H9 (cell line): Measurements from ENCODE around the gene SF1. TPM values are rescaled to one million over a fixed set of nuclear protein-coding genes. Genes with fewer than 3 reads are reported as not detected.

ENCODE experiments used
- DNase-seq: peaks from one replicate; pipeline ENCODE4 v3.0.0-alpha.2; 2017
- H2AFZ ChIP-seq: one replicate; pipeline ENCODE4 v1.6.1; 2013; ENCODE audit warnings: mild to moderate bottlenecking, low read length, control low read depth, moderate library complexity
- H2AK5ac ChIP-seq: 2 replicates; pipeline ENCODE4 v1.6.1; 2013; ENCODE audit warnings: low read length, control low read depth, mixed read lengths; ENCODE audit not compliant: insufficient read length
- H2BK120ac ChIP-seq: one replicate; pipeline ENCODE4 v1.6.1; 2013; ENCODE audit warnings: low read depth, mild to moderate bottlenecking, low read length, control low read depth, inconsistent platforms; ENCODE audit not compliant: poor library complexity, severe bottlenecking
- H2BK12ac ChIP-seq: 2 replicates; pipeline ENCODE4 v1.6.1; 2013; ENCODE audit warnings: low read length, control low read depth, mixed read lengths, low read depth; ENCODE audit not compliant: insufficient read length
- H2BK15ac ChIP-seq: 2 replicates; pipeline ENCODE4 v1.6.1; 2013; ENCODE audit warnings: low read depth, low read length, control low read depth
- H2BK20ac ChIP-seq: one replicate; pipeline ENCODE4 v1.6.1; 2013; ENCODE audit warnings: low read depth, mild to moderate bottlenecking, low read length, control low read depth, inconsistent platforms; ENCODE audit not compliant: poor library complexity, severe bottlenecking
- H2BK5ac ChIP-seq: 2 replicates; pipeline ENCODE4 v1.6.1; 2013; ENCODE audit warnings: low read length, control low read depth, mixed read lengths; ENCODE audit not compliant: insufficient read length
- H3K14ac ChIP-seq: 2 replicates; pipeline ENCODE4 v1.6.1; 2013; ENCODE audit warnings: low read length, control low read depth; ENCODE audit not compliant: insufficient read depth
- H3K18ac ChIP-seq: 2 replicates; pipeline ENCODE4 v1.6.1; 2013; ENCODE audit warnings: low read depth, mild to moderate bottlenecking, mixed read lengths, low read length, control low read depth; ENCODE audit not compliant: insufficient read length
- H3K23ac ChIP-seq: 2 replicates; pipeline ENCODE4 v1.6.1; 2013; ENCODE audit warnings: low read length, control low read depth, mixed read lengths, low read depth; ENCODE audit not compliant: insufficient read length
- H3K23me2 ChIP-seq: 2 replicates; pipeline ENCODE4 v1.6.1; 2013; ENCODE audit warnings: low read depth, mild to moderate bottlenecking, mixed read lengths, low read length, control low read depth; ENCODE audit not compliant: insufficient read length, poor library complexity, severe bottlenecking
- H3K27ac ChIP-seq: 2 replicates; pipeline ENCODE4 v1.5.1; 2013; ENCODE audit warnings: low read length, control low read depth, mixed read lengths, low read depth; ENCODE audit not compliant: insufficient read length
- H3K27me3 ChIP-seq: 2 replicates; pipeline ENCODE4 v1.6.1; 2013; ENCODE audit warnings: low read length, control low read depth, inconsistent platforms; ENCODE audit not compliant: insufficient read depth
- H3K4ac ChIP-seq: 2 replicates; pipeline ENCODE4 v1.6.1; 2013; ENCODE audit warnings: low read depth, mild to moderate bottlenecking, control low read depth, inconsistent platforms, low read length, moderate library complexity
- H3K4me1 ChIP-seq: 2 replicates; pipeline ENCODE4 v1.6.1; 2013; ENCODE audit warnings: low read length, control low read depth, inconsistent platforms; ENCODE audit not compliant: insufficient read depth
- H3K4me2 ChIP-seq: 2 replicates; pipeline ENCODE4 v1.6.1; 2013; ENCODE audit warnings: low read length, control low read depth, mixed read lengths; ENCODE audit not compliant: insufficient read length, insufficient read depth
- H3K56ac ChIP-seq: 2 replicates; pipeline ENCODE4 v1.6.1; 2013; ENCODE audit warnings: low read depth, mild to moderate bottlenecking, mixed read lengths, low read length, control low read depth; ENCODE audit not compliant: insufficient read length
- H3K79me1 ChIP-seq: 2 replicates; pipeline ENCODE4 v1.6.1; 2013; ENCODE audit warnings: low read depth, mild to moderate bottlenecking, moderate library complexity, low read length, control low read depth, inconsistent platforms; ENCODE audit not compliant: insufficient read depth, poor library complexity, severe bottlenecking
- H3K79me2 ChIP-seq: 2 replicates; pipeline ENCODE4 v1.6.1; 2013; ENCODE audit warnings: low read length, control low read depth, inconsistent platforms; ENCODE audit not compliant: insufficient read depth
- H3K9ac ChIP-seq: 2 replicates; pipeline ENCODE4 v1.6.1; 2013; ENCODE audit warnings: low read length, control low read depth, mixed read lengths; ENCODE audit not compliant: insufficient read length; ENCODE audit errors: extremely low read depth
- H3K9me3 ChIP-seq: one replicate; pipeline ENCODE4 v1.6.1; 2013; ENCODE audit warnings: low read depth, low read length, inconsistent platforms; ENCODE audit not compliant: control insufficient read depth
- H3T11ph ChIP-seq: one replicate; pipeline ENCODE4 v1.6.1; 2013; ENCODE audit warnings: mild to moderate bottlenecking, low read length, control low read depth, inconsistent platforms
- H4K20me1 ChIP-seq: one replicate; pipeline ENCODE4 v1.6.1; 2013; ENCODE audit not compliant: control insufficient read depth, insufficient read length, insufficient read depth
- H4K5ac ChIP-seq: 2 replicates; pipeline ENCODE4 v1.6.1; 2013; ENCODE audit warnings: low read depth, mild to moderate bottlenecking, mixed read lengths, low read length, control low read depth; ENCODE audit not compliant: insufficient read length
- H4K8ac ChIP-seq: replicated peaks from 2 replicates; pipeline ENCODE4 v1.6.1; 2013; ENCODE audit warnings: low read length, control low read depth, mixed read lengths, low read depth; ENCODE audit not compliant: insufficient read length
- H4K91ac ChIP-seq: 2 replicates; pipeline ENCODE4 v1.6.1; 2013; ENCODE audit warnings: low read depth, mild to moderate bottlenecking, moderate library complexity, mixed read lengths, low read length, control low read depth; ENCODE audit not compliant: insufficient read length
- H3K27ac Mint-ChIP-seq, 3 experiments: 2 replicates in 2 of 3; 3 replicates in 1 of 3; pipeline ENCODE4 v1.8.0; 2020 to 2021; ENCODE audit warnings: mixed read lengths in 3 of 3, mild to moderate bottlenecking in 1 of 3, moderate library complexity in 1 of 3
- H3K27me3 Mint-ChIP-seq: 2 replicates; pipeline ENCODE4 v1.8.0; 2021; ENCODE audit warnings: low read depth, mild to moderate bottlenecking, moderate library complexity, mixed read lengths
- H3K36me3 Mint-ChIP-seq, 3 experiments: 2 replicates in 2 of 3; 3 replicates in 1 of 3; pipeline ENCODE4 v1.8.0; 2020 to 2021; ENCODE audit warnings: low read depth in 3 of 3, mixed read lengths in 3 of 3; ENCODE audit not compliant: insufficient read depth in 1 of 3
- H3K4me1 Mint-ChIP-seq, 2 experiments: 2 replicates each; pipeline ENCODE4 v1.8.0; 2020; ENCODE audit warnings: mixed read lengths in 2 of 2
- H3K4me3 Mint-ChIP-seq, 2 experiments: 2 replicates in 1 of 2; 3 replicates in 1 of 2; pipeline ENCODE4 v1.8.0; 2020 to 2021; ENCODE audit warnings: mild to moderate bottlenecking in 2 of 2, mixed read lengths in 2 of 2, moderate library complexity in 1 of 2
- H3K9me3 Mint-ChIP-seq, 2 experiments: 2 replicates in 1 of 2; 3 replicates in 1 of 2; pipeline ENCODE4 v1.8.0; 2020; ENCODE audit warnings: mild to moderate bottlenecking in 2 of 2, mixed read lengths in 2 of 2, moderate library complexity in 1 of 2
- CTCF ChIP-seq: fragments of 200-600 bp; sonication (generic); conservative IDR thresholded peaks from 3 replicates; pipeline ENCODE4 v1.8.0; 2021; ENCODE audit warnings: antibody characterized with exemption, mild to moderate bottlenecking
- WGBS: extraction: QIAGEN DNeasy Blood & Tissue Kit; methylation state at CpG from one replicate; pipeline ENCODE4 v1.1.7; 2013; ENCODE audit warnings: missing lambda C conversion rate, low lambda C conversion rate, mixed read lengths; ENCODE audit not compliant: insufficient read length; ENCODE audit errors: extremely low coverage; 5-methylcytosine and 5-hydroxymethylcytosine counted together
- total RNA-seq: library from RNA; stranded (reverse); gene quantifications from 2 replicates; pipeline ENCODE4 v1.2.1, GENCODE V29; 2021

SF1 gene
- total RNA-seq, 1 experiment from 2014 or later: 528 TPM

- peaks cover 91 to 100% (median 100%) of the 10 kb centered on the region in 3 experiments for H3K36me3 Mint-ChIP-seq
- Histone ChIP-seq H3K79me2 (peaks cover 25% of the 10 kb centered on the region), H3K27me3 (no peaks in the 10 kb centered on the region), H3K79me1 (peaks cover 7% of the 10 kb centered on the region), H4K8ac (no peak overlapping the region), H3K23me2 (no peaks in the 10 kb centered on the region), H2AFZ (no peak overlapping the region), H3K56ac (no peak overlapping the region), H4K20me1 (peaks cover 3% of the 10 kb centered on the region), H4K91ac (no peak overlapping the region), H3K18ac (no peak overlapping the region), H3K4me2 (no peak overlapping the region), H3K9me3 (no peaks in the 10 kb centered on the region), H3K9ac (no peak overlapping the region), H2BK15ac (no peak overlapping the region), H2BK20ac (no peak overlapping the region), H3K27ac (no peak overlapping the region), H2AK5ac (no peak overlapping the region), H3K23ac (no peak overlapping the region), H3K4me1 (no peaks in the 10 kb centered on the region), H3K14ac (no peak overlapping the region), H2BK12ac (no peak overlapping the region), H3K4ac (no peak overlapping the region), H4K5ac (no peak overlapping the region), H2BK120ac (no peak overlapping the region), H3T11ph (no peak overlapping the region), H2BK5ac (no peak overlapping the region)
- H3K27ac Mint-ChIP-seq: peak overlapping the region in 1 of 3 experiments; percentile 86; a peak in 2 of 7 replicates
- H3K4me1 Mint-ChIP-seq: peaks cover 29 to 34% of the 10 kb centered on the region in 2 experiments
- DNase-seq: no peak
- no peak overlapping the region for H3K4me3 Mint-ChIP-seq
- H3K9me3 Mint-ChIP-seq: no peaks in the 10 kb centered on the region; a peak in 1 of 5 replicates
- H3K27me3 Mint-ChIP-seq: no peaks in the 10 kb centered on the region
- TF ChIP-seq CTCF: no peak
- 100% methylated on average over 1 of the region's 3 CpGs for WGBS
Observed at GRCh38 chr11:64772303-64773018, 5.9 kb downstream of the SF1 start.
